Measurements from ENCODE around the gene NOPCHAP1. TPM values are rescaled to one million over a fixed set of nuclear protein-coding genes. Genes with fewer than 3 reads are reported as not detected.
"Not testable (repeated sequence)": the region's sequence is repeated elsewhere in the genome, so short reads cannot be mapped to it uniquely, and the experiment has no call there.

Gene NOPCHAP1
- total RNA-seq, 6 experiments from 2014 or later, result 2.1 to 7.7 (median 6.1) TPM

DNA sequence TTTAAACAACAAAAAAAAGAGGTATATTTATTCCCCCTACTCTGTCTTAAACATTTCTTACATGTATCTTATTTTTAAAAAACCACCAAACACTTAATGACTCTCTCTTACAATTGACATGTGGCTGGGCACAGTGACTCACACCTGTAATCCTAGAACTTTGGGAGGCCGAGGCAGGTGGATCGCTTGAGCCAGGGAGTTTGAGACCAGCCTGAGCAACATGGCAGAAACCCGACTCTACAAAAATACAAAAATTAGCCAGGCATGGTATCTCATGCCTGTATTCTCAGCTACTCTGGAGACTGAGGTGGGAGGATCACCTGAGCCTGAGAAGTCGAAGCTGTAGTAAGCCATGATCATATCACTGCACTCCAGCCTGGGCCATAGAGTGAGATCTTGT lies 44.0 kb upstream of the NOPCHAP1 start:
- intact Hi-C loops (cut with DNase I), result no loop called here
- ATAC-seq (no peak), DNase-seq (no peak)
- 13% methylated on average over 4 of the region's 4 CpGs for WGBS (ENCODE audit: insufficient coverage, low coverage, low lambda C conversion rate, missing lambda C conversion rate)
- Histone ChIP-seq H3K27ac (peak overlapping the region; percentile 20 to 91 (median 81)), H3K27me3 (no peaks in the 10 kb centered on the region), H3K9me3 (no peaks in the 10 kb centered on the region), H3K36me3 (no peaks in the 10 kb centered on the region), H3K4me3 (no peak overlapping the region), H3K4me1 (peaks cover 0 to 64% (median 26%) of the 10 kb centered on the region in 4 donors)
- TF ChIP-seq POLR2A (IDR thresholded peaks at IDR 0.05), result no peak
- TF ChIP-seq, protein P1, sequence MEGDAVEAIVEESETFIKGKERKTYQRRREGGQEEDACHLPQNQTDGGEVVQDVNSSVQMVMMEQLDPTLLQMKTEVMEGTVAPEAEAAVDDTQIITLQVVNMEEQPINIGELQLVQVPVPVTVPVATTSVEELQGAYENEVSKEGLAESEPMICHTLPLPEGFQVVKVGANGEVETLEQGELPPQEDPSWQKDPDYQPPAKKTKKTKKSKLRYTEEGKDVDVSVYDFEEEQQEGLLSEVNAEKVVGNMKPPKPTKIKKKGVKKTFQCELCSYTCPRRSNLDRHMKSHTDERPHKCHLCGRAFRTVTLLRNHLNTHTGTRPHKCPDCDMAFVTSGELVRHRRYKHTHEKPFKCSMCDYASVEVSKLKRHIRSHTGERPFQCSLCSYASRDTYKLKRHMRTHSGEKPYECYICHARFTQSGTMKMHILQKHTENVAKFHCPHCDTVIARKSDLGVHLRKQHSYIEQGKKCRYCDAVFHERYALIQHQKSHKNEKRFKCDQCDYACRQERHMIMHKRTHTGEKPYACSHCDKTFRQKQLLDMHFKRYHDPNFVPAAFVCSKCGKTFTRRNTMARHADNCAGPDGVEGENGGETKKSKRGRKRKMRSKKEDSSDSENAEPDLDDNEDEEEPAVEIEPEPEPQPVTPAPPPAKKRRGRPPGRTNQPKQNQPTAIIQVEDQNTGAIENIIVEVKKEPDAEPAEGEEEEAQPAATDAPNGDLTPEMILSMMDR (IDR thresholded peaks at IDR 0.05), result no peak

DNA sequence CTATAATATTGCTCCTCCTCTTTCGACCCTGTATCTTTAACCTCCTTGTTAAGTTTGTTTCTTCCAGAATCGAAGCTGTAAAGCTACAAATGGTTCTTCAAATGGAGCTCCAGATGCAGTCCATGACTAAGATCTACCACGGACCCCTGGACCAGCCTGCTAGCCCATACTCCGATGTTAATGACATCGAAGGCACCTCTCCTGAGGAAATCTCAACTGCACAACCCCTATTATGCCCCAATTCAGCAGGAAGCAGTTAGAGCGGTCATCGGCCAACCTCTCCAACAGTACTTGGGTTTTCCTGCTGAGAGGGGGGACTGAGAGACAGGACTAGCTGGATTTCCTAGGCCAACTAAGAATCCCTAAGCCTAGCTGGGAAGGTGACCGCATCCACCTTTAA lies 42.7 kb upstream of the NOPCHAP1 start:
- DNase-seq; H3K9me3 ChIP-seq; ATAC-seq; intact Hi-C loops (cut with DNase I); H3K36me3 ChIP-seq; H3K27me3 ChIP-seq; H3K4me3 ChIP-seq: not testable (repeated sequence)
- H3K27ac ChIP-seq, result peak overlapping the region in 2 of 3 donors; percentile 81 to 91
- H3K4me1 ChIP-seq, result peaks cover 0 to 73% (median 24%) of the 10 kb centered on the region in 4 donors
- 44% methylated on average over 6 of the region's 8 CpGs for WGBS (ENCODE audit: insufficient coverage, low coverage, low lambda C conversion rate, missing lambda C conversion rate)

DNA sequence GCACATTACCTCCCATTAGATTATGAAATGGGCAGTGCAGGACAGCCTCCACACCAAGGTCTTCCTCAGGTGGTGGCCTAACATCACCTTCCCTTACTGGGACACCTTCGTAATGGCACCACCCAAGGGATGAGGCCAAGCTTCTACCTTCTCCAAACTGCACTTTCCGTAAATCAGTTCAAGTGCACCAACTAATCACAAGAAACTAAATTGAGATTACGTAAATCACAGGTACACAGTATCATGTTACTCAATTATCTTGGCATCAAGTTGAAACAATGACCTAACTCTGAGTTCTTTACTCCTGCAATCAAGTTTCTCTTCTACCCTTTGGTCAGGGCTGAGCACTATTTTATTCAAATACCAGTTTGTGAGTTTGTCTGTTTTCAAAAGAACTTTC lies 41.9 kb upstream of the NOPCHAP1 start:
- H3K4me1 ChIP-seq, result peaks cover 0 to 73% (median 20%) of the 10 kb centered on the region in 4 donors
- DNase-seq (peak; percentile 30 to 86 (median 77)), ATAC-seq (peak; percentile 81 to 93 (median 87))
- 45% methylated on average over 3 of the region's 3 CpGs for WGBS (ENCODE audit: insufficient coverage, low coverage, low lambda C conversion rate, missing lambda C conversion rate)
- H3K27me3 ChIP-seq, result no peaks in the 10 kb centered on the region
- no peak overlapping the region for H3K4me3 ChIP-seq
- H3K9me3 ChIP-seq, result no peaks in the 10 kb centered on the region
- no peaks in the 10 kb centered on the region for H3K36me3 ChIP-seq
- TF ChIP-seq, protein P1 (IDR thresholded peaks at IDR 0.05), result no peak
- TF ChIP-seq POLR2A (IDR thresholded peaks at IDR 0.05), result peak; percentile 64
- intact Hi-C loops (cut with DNase I), result no loop called here
- H3K27ac ChIP-seq, result peak overlapping the region; percentile 75 to 91 (median 81)

DNA sequence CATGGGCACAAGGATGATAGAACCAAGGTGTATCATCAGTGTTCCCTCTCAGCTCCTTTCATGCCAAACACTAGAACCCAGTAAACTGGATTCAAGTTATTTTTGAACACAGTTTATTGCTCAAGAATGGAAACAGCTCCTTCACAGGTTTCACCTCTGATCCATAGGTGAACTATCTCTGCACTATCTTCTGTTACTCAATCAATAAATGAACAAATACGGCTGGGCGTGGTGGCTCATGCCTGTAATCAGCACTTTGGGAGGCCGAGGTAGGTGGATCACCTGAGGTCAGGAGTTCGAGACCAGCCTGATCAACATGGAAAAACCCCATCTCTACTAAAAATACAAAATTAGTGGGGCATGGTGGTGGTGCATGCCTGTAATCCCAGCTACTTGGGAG lies 37.4 kb upstream of the NOPCHAP1 start:
- H3K9me3 ChIP-seq; H3K4me3 ChIP-seq; intact Hi-C loops (cut with DNase I); H3K36me3 ChIP-seq; H3K27me3 ChIP-seq; DNase-seq: not testable (repeated sequence)
- Histone ChIP-seq H3K4me1 (peaks cover 0 to 60% (median 5%) of the 10 kb centered on the region in 4 donors), H3K27ac (peak overlapping the region in 2 of 3 donors; percentile 27 to 64)
- 25% methylated on average over 4 of the region's 4 CpGs for WGBS (ENCODE audit: insufficient coverage, low coverage, low lambda C conversion rate, missing lambda C conversion rate)
- ATAC-seq, result peak in 2 of 4 donors; percentile 4 to 10

DNA sequence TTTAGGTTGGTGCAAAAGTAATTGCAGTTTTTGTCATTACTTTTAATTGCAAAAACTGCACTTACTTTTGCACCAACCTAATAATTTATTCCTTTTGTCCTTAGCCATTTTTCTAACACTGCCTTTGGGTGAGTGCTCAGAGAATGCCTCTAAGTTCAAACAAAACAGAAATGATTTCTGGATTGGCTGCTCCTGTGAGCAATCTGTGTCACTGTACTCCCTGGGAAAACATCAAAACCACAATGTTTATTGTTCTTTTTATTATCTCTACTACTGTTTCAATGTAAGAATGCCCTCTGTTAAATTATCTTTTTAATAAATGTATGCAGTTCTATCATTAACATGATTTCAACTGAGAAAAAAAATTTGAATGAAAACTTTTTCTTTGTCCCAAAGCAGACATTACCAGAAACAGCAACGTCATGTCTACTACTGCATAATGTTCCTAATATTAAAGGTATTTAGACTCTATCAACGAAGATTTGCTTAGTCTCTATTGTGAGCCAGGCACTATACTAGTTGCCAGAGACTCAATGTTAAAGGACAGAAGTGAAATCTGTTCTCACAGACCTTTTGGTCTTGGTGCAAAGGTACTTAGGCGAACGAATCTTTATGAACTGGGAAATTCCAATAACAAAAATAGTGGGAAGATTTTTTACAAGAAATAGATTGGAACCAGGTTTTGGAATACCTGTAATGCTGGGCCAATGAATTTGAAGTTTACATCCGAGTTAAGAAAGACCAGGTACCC lies 34.2 kb upstream of the NOPCHAP1 start:
- TF ChIP-seq, protein P1 (IDR thresholded peaks at IDR 0.05), result no peak
- TF ChIP-seq POLR2A (IDR thresholded peaks at IDR 0.05), result no peak
- peaks cover 0 to 58% (median 3%) of the 10 kb centered on the region in 4 donors for H3K4me1 ChIP-seq
- no peak overlapping the region for H3K4me3 ChIP-seq
- H3K9me3 ChIP-seq, result no peaks in the 10 kb centered on the region
- ATAC-seq (peak; percentile 47 to 69 (median 56)), DNase-seq (no peak)
- H3K27ac ChIP-seq, result peak overlapping the region; percentile 19 to 61 (median 34)
- H3K36me3 ChIP-seq, result no peaks in the 10 kb centered on the region
- WGBS (ENCODE audit: insufficient coverage, low coverage, low lambda C conversion rate, missing lambda C conversion rate), result 37% methylated on average over 5 of the region's 5 CpGs
- intact Hi-C loops (cut with DNase I), result no loop called here
- H3K27me3 ChIP-seq, result no peaks in the 10 kb centered on the region

All from right lobe of liver (tissue), 6 donors.